Measurements from ENCODE around the gene ZDHHC16. TPM values are rescaled to one million over a fixed set of nuclear protein-coding genes. Genes with fewer than 3 reads are reported as not detected.
"Not testable (repeated sequence)": the region's sequence is repeated elsewhere in the genome, so short reads cannot be mapped to it uniquely, and the experiment has no call there.

ZDHHC16 gene
- total RNA-seq, result 10 to 100 TPM; 23.3 to 29.6 TPM

DNA sequence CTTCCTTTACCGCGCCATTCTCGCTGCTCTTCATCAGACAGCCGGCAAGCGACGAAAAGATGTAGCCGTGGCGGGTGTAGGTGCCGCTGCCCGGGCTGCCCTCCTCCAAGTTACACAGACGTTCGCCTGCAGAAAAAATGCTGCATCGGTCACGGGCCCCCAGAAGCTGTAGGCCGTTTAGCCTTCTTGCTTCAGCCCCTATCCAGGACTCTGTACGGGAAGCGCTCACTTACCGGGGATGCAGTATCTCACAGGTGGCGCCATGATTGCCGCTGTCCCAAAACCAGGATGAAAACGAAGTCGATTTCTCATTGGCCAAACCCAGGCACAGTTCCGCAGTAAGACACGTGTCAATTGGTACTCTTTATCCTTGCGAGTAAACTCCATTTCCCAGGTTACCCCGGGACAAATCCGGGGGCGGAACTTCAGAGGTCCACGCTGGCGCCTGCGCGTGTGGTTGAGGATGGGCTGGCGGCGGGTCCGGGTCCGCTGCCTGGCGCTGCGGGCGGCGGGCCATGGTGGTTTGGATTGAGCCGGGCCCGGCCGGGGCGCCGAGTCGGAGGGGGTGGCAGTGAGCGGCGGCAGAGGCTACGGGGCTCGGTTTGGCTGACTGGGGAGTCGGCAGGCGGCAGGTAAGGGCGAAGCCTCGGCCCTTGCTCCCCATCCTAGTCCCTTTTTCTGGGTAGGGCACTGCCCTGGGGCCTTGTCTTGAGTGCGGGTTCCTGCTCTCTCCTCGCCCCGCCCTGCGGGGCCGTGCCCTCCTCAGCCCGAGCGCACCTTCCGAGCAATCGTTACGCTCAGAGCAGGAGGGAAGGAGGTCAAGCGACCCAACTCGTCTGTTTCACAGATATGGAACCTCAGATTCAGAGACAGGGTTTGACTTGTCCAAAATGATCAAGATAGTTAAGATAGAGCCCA lies at the start of gene ZDHHC16, which contains the start of gene EXOSC1:
Gene ZDHHC16, plus strand, starts transcription at position 454 of the 918 bp plus-strand sequence. CDS start 5,501 bp downstream, outside the sequence.
Gene EXOSC1, minus strand, starts transcription at position 285 of the 918 bp plus-strand sequence. Its CDS starts 21 bp downstream, at position 264.
- ATAC-seq (ENCODE audit: low read depth), result peak; percentile 96
- H3K27me3 Mint-ChIP-seq, result no peaks in the 10 kb centered on the region
- POLR2A ChIA-PET, result no interaction called here
- peaks cover 1% of the 10 kb centered on the region for H3K36me3 Mint-ChIP-seq
- no peaks in the 10 kb centered on the region for H3K9me3 Mint-ChIP-seq
- peaks cover 23% of the 10 kb centered on the region for H3K4me1 Mint-ChIP-seq
- H3K4me3 Mint-ChIP-seq, result peak within 1 kb of the TSS; percentile 96
- peak within 1 kb of the TSS; percentile 83 for H3K27ac Mint-ChIP-seq
- peak; percentile 85 for DNase-seq

DNA sequence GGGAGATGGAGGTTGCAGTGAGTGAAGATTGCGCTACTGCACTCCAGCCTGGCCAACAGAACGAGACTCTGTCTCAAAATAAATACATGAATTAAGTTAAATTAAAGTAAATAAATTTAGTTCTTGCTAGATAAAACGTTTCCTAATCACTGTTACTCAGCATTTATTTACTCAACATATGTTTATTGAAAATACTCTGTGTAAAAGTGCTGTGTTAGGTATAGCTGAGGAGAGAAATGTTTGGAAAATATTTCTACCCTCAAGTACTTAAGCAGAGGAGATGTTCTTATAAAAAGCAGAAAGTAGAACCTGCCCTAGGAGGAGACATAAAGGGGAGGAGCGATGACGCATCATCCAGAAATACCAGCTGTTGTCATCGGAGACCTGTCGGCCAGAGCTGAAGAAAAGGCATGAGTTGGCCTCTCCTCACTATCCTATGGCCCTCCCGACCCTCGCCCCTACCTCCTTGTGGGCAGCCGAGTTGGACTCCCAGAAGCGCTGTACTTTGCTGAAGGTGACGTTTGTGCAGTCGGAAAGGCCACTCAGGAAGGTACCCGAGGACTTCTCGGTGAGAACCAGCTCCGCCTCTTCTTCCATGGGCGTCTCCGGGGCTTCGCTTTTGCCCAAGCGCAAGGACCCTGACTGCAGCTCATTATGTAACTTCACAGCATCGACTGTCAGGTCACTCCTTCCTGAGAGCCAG lies 46.0 kb upstream of the ZDHHC16 start:
- no peak for ATAC-seq (ENCODE audit: low read depth)
- POLR2A ChIA-PET, result interaction anchor here (0.7 to 1.7 kb wide), 3 partner anchors 10 to 142 kb away, joined by 3 to 6 read pairs (median 3); no protein-coding TSS in a partner anchor
- Mint-ChIP-seq H3K4me3 (peak overlapping the region; percentile 90), H3K27ac (peak overlapping the region; percentile 85), H3K9me3 (no peaks in the 10 kb centered on the region), H3K27me3 (no peaks in the 10 kb centered on the region), H3K36me3 (peaks cover 2% of the 10 kb centered on the region), H3K4me1 (peaks cover 5% of the 10 kb centered on the region)
- no peak for DNase-seq

DNA sequence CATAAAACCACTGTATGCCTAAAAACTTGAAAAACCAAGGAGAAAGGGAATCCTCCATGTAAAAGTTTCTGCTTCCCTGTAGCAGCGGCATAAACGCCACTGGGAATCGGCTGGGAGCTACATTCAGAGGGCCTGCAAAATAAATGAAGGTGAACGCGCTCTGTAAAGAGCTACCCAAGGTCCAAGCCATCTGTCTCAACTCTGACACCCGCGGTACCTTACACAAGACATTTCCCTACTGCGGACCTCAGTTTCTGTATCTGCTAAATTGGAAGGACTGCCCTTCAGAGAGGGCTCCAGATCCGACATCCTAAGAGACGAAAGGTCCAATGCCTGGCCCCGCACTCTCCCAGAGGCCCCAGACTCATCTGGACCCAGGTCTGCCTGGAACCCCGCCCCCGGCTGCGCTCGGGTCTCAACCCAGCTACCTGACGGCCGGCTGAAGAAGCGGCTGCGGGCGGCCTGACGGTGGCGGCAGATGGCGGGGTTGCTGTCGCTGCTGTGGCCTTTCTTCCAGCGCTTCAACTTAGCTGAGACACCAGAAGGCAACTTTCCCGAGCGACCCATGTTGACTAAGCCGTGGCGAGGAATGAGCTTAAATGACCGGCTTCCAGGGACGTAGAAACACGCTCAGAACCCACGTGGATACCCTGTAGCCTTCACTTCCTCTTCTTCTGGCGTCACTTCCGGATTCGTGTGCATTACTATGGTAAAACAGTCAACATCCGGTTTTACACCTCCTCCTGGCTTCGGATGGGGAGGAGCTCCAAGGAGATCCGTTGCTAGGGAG lies 45.1 kb upstream of the ZDHHC16 start, which contains the start of gene RRP12:
Gene RRP12, minus strand, starts transcription at position 676 of the 790 bp plus-strand sequence. Its CDS starts 109 bp downstream, at position 567.
- H3K4me3 Mint-ChIP-seq, result peak within 1 kb of the TSS; percentile 90
- peak within 1 kb of the TSS; percentile 85 for H3K27ac Mint-ChIP-seq
- peaks cover 5% of the 10 kb centered on the region for H3K4me1 Mint-ChIP-seq
- H3K9me3 Mint-ChIP-seq, result no peaks in the 10 kb centered on the region
- peaks cover 2% of the 10 kb centered on the region for H3K36me3 Mint-ChIP-seq
- DNase-seq (peak; percentile 74), ATAC-seq (ENCODE audit: low read depth) (peak; percentile 92)
- POLR2A ChIA-PET, result interaction anchor here (0.5 to 2.1 kb wide), 14 partner anchors 9 to 734 kb away, joined by 3 to 25 read pairs (median 4); partner anchors contain the start of genes FRAT1, FRAT2, PI4K2A and R3HCC1L
- no peaks in the 10 kb centered on the region for H3K27me3 Mint-ChIP-seq

DNA sequence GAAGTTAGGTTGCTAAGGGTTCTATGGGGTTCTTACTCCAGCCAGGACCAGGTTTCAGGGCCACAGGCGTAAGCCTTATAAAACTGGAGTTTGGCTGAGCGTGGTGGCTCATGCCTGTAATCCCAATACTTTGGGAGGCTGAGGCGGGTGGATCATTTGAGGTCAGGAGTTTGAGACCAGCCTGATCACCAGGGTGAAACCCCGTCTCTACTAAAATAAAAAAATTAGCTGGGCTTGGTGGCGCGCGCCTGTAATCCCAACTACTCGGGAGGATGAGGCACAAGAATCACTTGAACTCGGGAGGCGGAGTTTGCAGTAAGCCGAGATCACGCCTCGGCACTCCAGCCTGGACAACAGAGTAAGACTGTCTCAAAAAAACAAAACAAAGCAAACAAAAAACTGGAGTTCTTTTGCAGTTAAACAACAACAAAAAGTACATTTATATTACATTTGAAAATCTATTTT lies 44.5 kb upstream of the ZDHHC16 start:
- no peaks in the 10 kb centered on the region for H3K9me3 Mint-ChIP-seq
- no peaks in the 10 kb centered on the region for H3K27me3 Mint-ChIP-seq
- no peak for ATAC-seq (ENCODE audit: low read depth)
- POLR2A ChIA-PET, result interaction anchor here (0.5 to 2.1 kb wide), 14 partner anchors 8 to 733 kb away, joined by 3 to 25 read pairs (median 6); partner anchors contain the start of genes FRAT1, FRAT2, PI4K2A and R3HCC1L
- H3K36me3 Mint-ChIP-seq, result no peaks in the 10 kb centered on the region
- H3K27ac Mint-ChIP-seq, result peak overlapping the region; percentile 85
- H3K4me1 Mint-ChIP-seq, result peaks cover 5% of the 10 kb centered on the region
- H3K4me3 Mint-ChIP-seq, result peak overlapping the region; percentile 90
- no peak for DNase-seq

DNA sequence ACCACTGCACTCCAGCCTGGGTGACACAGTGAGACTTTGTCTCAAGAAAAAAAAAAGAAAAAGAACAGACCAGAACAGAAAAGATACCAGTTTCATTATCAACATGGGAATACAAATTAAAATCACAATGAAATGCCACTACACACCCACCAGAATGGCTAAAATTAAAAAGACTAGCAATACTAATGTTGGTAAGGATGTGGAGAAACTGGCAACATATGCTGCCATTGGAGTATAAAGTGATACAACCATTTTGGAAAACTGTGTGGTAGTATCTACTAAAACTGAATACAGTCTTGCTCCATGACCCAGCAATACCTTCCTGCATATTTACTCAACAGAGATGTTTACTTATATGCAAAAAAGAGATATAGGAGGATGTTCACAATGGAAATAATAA lies 41.9 kb upstream of the ZDHHC16 start:
- H3K4me1 Mint-ChIP-seq, result peaks cover 13% of the 10 kb centered on the region
- H3K4me3 Mint-ChIP-seq, result no peak overlapping the region
- ATAC-seq (ENCODE audit: low read depth) (no peak), DNase-seq (no peak)
- H3K27me3 Mint-ChIP-seq, result no peaks in the 10 kb centered on the region
- no peak overlapping the region for H3K27ac Mint-ChIP-seq
- POLR2A ChIA-PET, result interaction anchor here (1.4 kb wide), 1 partner anchor 10 kb away, joined by 4 read pairs; no protein-coding TSS in a partner anchor
- H3K36me3 Mint-ChIP-seq, result no peaks in the 10 kb centered on the region
- H3K9me3 Mint-ChIP-seq, result no peaks in the 10 kb centered on the region

DNA sequence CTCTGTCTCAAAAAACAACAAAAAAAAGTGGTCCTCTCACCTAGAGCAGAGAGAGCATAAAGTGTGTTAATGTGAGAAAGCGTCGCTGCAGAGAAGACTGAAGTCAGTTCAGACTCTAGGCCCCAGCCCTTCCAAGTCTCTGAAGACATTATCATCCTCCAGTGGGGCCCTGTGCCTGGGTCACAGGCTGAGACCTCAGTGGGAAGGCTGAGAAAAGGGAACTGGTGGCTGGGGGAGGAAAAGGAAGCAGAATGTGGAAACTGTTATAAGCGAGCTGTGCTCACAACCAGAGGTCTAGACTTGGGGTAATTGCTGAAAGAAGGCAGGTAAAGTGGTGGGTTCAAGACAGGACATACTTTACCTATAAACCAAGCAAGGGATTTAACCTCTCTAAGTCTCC lies 39.9 kb upstream of the ZDHHC16 start:
- POLR2A ChIA-PET, result no interaction called here
- no peaks in the 10 kb centered on the region for H3K27me3 Mint-ChIP-seq
- no peak for ATAC-seq (ENCODE audit: low read depth)
- H3K4me3 Mint-ChIP-seq, result no peak overlapping the region
- H3K4me1 Mint-ChIP-seq, result peaks cover 16% of the 10 kb centered on the region
- H3K27ac Mint-ChIP-seq, result no peak overlapping the region
- no peaks in the 10 kb centered on the region for H3K36me3 Mint-ChIP-seq
- DNase-seq, result no peak
- no peaks in the 10 kb centered on the region for H3K9me3 Mint-ChIP-seq

DNA sequence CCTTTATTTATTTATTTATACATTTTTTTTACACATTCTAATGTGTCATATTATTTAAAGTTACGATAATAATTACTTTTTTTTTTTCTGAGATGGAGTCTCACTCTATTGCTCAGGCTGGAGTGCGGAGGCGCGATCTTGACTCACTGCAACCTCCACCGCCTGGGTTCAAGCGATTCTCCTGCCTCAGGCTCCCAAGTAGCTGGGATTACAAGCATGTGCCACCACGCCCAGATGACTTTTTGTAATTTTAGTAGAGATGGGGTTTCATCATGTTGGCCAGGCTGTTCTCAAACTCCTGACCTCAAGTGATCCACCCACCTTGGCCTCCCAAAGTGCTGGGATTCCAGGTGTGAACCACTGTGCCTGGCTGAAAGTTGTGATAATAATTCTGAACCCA lies 39.5 kb upstream of the ZDHHC16 start:
- ATAC-seq (ENCODE audit: low read depth); H3K4me3 Mint-ChIP-seq; H3K36me3 Mint-ChIP-seq; H3K9me3 Mint-ChIP-seq; DNase-seq; H3K27me3 Mint-ChIP-seq; H3K27ac Mint-ChIP-seq; POLR2A ChIA-PET: not testable (repeated sequence)
- peaks cover 13% of the 10 kb centered on the region for H3K4me1 Mint-ChIP-seq

DNA sequence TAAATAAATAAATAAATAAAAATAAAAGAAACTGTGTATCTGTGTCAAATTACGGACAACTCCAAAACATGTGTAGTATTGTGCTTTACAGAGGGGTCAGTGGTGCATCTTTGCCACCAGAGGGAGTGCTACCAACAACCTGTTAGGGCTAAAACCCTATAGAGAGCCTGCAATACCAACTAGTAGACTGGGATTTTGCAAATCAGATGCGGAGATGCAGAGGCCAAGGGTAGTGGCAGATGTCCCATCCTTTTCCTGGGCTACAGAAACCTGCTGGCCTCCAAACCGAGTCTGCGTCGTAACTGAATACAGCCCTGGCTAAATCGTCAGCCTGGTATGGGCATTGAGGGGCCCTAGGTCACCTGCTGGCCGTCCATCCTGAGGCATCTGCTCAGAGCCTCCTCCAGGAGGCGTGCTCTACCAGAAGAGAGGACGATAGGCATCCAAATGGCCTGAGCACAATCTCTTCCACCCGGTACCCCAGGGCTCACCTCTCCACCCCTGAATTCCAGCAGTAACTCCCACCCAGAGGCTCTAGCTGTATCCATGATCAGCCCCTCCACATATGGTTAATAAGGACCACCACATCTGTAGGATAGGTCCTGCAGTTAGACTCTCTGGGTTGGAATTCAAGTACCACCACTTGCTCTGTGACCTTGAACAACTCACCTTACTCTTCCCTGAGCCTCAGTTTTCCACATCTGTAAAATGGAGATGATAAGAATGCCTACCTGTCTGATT lies 38.6 kb upstream of the ZDHHC16 start:
- peak; percentile 72 for DNase-seq
- peak overlapping the region; percentile 63 for H3K4me3 Mint-ChIP-seq
- H3K9me3 Mint-ChIP-seq, result no peaks in the 10 kb centered on the region

DNA sequence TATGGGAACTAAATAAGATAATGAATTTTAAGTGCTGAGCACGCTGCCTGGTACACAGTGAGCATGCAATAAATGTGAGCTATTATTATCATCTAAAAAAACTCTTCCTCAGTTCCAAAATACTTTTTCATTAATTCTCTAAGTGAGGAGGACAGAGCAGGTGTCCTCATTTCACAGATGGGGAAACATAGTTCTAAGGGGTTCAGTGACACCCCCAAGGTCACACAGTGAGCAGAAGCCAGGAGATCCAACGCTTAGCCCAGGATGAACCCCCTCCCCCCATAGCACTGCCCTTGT lies 38.1 kb upstream of the ZDHHC16 start:
- no peak overlapping the region for H3K4me3 Mint-ChIP-seq

More for the DNA sequence above, 38.6 kb upstream of the ZDHHC16 start:
- no peaks in the 10 kb centered on the region for H3K36me3 Mint-ChIP-seq
- POLR2A ChIA-PET, result interaction anchor here (1.2 to 1.3 kb wide), 2 partner anchors 16 to 20 kb away, joined by 3 read pairs; no protein-coding TSS in a partner anchor
- ATAC-seq (ENCODE audit: low read depth), result peak; percentile 98
- H3K4me1 Mint-ChIP-seq, result peaks cover 12% of the 10 kb centered on the region
- no peaks in the 10 kb centered on the region for H3K27me3 Mint-ChIP-seq
- peak overlapping the region; percentile 75 for H3K27ac Mint-ChIP-seq

DNA sequence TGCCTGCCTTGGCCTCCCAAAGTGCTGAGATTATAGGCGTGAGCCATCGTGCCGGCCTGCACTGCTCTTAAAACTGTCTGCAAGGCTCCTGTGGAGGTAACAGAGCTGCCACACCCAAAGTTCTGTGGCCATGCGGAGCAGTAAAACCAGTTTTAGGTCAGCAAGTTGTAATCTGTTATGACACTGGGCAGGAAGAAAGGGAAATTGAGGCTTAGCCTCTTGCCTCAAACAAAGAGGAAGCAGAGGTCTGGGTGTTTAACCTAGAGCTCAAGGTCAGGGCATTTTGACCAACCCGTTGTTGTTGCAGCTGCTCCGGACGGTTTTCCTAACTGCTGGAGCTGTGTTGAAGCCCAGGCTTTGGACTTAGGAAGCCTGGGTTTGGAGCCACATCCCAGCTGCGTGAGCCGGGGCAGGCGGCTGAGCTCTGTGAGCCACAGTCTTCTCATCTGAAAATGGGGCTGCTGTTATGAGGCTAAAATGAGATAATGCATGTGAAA lies 37.4 kb upstream of the ZDHHC16 start:
- no peak for ATAC-seq (ENCODE audit: low read depth)
- Mint-ChIP-seq H3K36me3 (no peaks in the 10 kb centered on the region), H3K4me3 (no peak overlapping the region), H3K27me3 (no peaks in the 10 kb centered on the region), H3K4me1 (peaks cover 18% of the 10 kb centered on the region), H3K27ac (no peak overlapping the region), H3K9me3 (no peaks in the 10 kb centered on the region)
- POLR2A ChIA-PET, result interaction anchor here (1.1 to 1.3 kb wide), 3 partner anchors 10 to 19 kb away, joined by 3 to 4 read pairs (median 3); no protein-coding TSS in a partner anchor
- no peak for DNase-seq

More for the DNA sequence above, 38.1 kb upstream of the ZDHHC16 start:
- POLR2A ChIA-PET, result interaction anchor here (1.2 to 1.3 kb wide), 2 partner anchors 16 to 20 kb away, joined by 3 read pairs; no protein-coding TSS in a partner anchor
- H3K9me3 Mint-ChIP-seq, result no peaks in the 10 kb centered on the region
- H3K27ac Mint-ChIP-seq, result peak overlapping the region; percentile 75
- no peaks in the 10 kb centered on the region for H3K36me3 Mint-ChIP-seq
- H3K4me1 Mint-ChIP-seq, result peaks cover 14% of the 10 kb centered on the region
- ATAC-seq (ENCODE audit: low read depth) (no peak), DNase-seq (no peak)
- H3K27me3 Mint-ChIP-seq, result no peaks in the 10 kb centered on the region

DNA sequence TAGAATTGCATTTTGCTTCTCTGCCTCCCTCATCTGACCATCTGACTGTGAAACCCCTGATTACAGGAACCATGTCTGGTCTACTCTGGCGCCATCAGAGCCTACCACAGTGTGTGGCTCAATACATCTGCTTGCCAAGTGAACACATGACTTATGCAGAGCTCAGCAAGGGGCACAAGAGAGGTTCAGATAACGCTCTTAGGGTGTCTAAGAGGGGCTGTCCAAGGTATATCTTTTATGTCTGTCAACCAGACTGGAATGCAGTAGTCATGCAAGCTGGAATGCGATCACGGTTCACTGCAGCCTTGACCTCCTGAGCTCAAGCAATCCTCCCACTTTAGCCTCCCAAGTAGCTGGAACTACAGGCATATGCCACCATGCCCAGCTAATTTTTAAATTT lies 34.6 kb upstream of the ZDHHC16 start:
- Mint-ChIP-seq H3K4me3 (no peak overlapping the region), H3K36me3 (no peaks in the 10 kb centered on the region), H3K4me1 (peaks cover 40% of the 10 kb centered on the region), H3K27ac (no peak overlapping the region), H3K27me3 (no peaks in the 10 kb centered on the region), H3K9me3 (no peaks in the 10 kb centered on the region)
- POLR2A ChIA-PET, result interaction anchor here (1.0 to 1.3 kb wide), 2 partner anchors 10 to 16 kb away, joined by 4 to 5 read pairs; partner anchors contain the start of gene RRP12
- DNase-seq (no peak), ATAC-seq (ENCODE audit: low read depth) (no peak)

All from activated naive CD8-positive, alpha-beta T cell treated with anti-CD3 and anti-CD28 coated beads, Interleukin-2, amount 10 ng/mL, durations not matched to agents 7 days and 5 days (primary cell).